GM19397 (cell line): ENCODE data around the gene DCST1.

ENCODE experiments used
- ATAC-seq: cut with Tn5 transposase; IDR thresholded peaks from one replicate; pipeline ENCODE4 v1.9.1; 2021; ENCODE audit warnings: mild to moderate bottlenecking, moderate library complexity; ENCODE audit not compliant: unreplicated experiment

Gene DCST1

DNA sequence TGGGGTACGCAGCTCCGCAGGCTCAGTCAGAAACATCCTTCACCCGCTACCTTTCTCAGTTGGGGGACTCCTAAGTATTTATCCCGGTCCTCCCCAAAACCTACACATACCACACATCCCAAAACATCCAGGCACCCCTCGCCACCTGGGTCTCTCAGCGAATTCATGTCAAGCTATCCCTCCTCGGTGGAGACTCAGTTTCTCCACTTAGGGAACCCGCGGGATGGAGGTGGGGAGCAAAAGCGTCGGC lies 32.3 kb upstream of the DCST1 start:
- no peak for ATAC-seq

DNA sequence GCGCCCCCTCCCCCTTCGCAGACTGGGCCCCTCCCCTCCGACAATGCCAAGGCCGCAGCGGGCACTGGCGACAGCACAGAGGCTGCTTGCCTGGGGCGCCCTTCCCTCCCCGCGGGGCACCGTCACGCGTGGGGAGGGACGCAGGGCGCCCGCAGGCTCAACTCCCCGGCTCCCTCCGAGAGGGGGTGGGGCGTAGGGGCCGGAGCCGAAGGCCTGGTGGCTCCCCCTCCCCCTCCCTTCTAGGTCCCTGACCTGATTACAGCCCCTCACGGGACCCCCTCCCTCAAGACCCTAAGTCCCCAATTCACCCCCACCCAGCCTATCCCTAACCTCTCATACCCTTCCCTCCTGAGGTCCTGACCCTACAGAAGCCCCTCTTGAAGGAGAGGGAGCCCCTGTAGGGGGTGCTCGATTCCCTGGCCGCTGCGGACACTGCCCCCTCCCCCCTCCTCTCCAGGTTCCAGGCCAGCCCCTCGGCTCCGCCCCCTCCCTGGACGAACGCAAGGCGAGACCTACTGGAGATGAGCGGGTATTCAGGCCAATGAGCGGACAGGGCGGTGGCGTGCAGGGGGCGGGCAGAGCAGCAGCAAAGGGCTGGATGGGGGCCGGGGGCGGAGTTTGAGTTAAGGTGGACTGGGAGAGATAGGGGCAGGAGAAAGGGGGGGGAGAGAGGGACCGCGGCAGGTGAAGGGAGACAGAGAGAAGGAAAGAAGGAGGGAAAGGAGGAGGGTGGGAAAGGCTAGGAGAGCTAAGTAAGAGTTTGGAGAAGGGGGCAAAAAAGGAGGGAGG lies 31.8 kb upstream of the DCST1 start:
- peak; percentile 48 for ATAC-seq

GRCh38 chr1:155002464-155003226 lies 31.0 kb upstream of the DCST1 start, which contains the start of gene ZBTB7B:
Gene ZBTB7B (plus strand): TSS chr1:155002802. CDS start chr1:155014661, 11,859 bp downstream.
- no peak for ATAC-seq

GRCh38 chr1:155003227-155003765 lies 30.3 kb upstream of the DCST1 start:
- ATAC-seq, result no peak

DNA sequence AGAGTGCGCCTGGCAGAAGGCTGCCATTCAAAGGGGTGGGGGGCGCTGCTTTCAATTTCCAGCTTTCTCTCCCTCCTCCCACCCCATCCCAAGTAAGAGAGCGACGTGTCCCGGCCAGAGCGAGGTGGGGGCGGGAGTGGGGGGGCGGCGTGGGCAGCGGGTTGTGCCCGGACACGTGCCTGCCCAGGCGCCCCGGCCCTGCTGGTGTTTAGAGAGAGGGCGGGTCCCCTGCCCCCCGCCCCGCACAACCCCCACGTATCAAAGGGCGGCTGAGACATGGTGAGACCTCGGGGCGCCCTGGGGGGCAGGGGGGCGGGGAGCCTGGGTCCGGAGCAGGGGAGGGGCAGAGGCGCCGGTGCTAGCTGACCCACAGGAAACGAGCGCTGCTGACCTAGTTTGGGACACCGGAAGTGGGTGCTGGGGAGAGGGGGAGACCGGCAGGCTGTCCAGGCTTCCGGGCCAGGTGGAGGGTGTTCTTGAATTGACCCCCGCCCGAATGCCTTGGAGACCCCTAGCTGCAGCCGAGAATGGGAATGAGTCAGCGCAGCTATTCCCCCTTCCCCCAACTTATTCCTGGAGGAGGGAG lies 29.8 kb upstream of the DCST1 start:
- ATAC-seq, result no peak

DNA sequence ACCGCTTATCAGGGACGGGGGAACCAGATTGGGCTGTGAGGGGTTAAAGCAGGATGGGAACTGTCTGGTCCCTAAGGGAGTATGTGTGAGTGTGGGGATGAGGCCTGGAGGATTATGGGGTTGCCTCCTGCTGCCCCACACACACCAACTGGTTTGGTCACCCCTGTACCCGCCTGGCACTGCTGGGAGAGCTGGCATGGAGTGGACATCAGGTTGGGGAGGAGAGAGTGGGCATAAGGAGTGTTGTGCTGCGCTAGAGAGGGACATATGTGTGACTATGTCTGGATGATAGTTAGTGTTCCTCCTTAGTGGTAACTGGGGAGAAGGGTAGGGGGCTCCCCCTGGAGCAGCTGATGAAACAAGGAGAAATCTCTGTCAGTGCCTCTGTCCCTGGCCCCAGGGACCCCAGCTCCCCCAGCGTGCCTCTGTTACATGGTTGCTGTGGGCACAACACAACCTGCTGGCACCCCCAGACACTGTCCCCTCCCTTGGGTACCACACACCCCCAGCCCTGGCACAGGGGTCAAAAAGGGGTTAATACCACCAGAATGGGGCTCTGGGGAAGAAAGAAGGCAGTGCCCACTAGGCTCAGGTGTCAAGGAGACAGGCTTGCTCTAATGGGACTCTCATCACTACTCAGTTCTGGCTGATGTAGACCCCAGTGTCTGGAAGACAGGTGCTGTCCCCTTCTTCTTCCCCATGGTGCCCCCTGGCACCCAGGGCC lies 29.1 kb upstream of the DCST1 start:
- no peak for ATAC-seq

DNA sequence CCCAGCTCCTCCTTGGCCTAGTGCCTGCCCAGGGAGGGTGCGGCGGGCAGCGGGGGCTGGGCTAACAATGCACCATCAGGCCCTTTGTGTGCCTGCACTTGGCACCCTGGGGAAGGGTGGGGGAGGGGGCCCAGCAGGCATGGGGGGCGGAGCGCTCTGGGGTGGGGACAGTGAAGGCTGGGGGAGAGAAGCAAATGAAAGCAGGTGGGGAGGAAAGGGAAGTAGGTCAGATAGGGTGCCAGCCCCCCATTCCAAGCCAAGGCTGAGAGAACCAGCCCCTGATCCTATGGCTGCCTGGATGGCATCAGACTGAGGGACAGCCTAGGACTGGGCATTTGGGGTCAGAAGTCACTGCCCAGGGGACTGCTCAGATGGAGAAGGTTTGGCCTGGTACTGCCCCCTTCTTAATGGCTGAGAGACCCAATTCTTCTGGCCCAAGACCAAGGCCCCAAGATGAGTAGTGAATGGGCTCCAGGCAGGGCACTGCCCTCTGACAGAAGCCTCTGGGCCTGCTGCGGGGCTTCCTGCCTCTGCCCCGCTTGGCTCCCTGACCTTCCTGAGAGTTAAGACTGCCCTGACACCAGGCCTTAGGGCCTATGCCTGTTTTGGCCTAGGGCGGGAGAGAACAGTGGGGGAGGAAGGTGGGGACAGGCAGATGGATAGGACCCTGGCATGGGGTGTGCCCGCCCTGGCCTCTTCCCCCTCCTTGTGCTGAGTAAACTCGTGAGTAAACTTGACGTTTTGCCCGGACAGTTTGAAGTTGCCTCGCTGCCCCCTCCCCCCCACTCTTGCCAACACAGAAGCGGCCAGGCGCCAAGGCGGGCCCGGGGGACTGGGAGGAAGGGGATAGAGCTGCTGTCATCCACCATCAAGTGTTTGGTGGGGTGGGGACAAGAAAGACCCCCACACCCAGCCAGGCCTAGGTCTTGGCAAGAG lies 28.3 kb upstream of the DCST1 start:
- ATAC-seq, result no peak

DNA sequence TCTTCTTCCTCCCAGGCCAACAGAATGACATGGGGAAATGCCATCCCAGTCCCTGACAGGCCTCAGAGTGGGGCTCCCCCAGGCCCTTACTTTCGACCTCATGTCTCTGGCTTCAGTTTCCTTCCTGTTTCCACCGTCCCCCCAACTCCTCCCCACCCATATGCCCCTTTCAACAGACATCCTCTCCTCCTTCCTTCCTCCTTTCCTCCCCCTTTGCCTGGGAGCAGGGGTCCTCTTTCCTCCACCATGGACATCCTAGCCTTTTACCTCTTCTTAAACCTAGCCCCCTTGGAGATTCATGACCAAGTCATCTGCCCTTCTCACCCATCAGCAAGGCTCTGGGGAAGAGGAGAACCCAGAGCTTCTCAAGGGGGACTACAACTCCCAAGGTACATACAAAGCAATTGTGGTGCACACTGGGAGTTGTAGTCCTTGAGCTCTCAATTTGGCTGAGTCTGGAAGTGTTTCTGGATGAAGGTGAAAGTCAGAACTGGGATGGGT lies 27.0 kb upstream of the DCST1 start:
- no peak for ATAC-seq

- ATAC-seq, result no peak
Observed at GRCh38 chr1:155007251-155007828, 26.3 kb upstream of the DCST1 start.

GRCh38 chr1:155008015-155008941 lies 25.3 kb upstream of the DCST1 start:
- ATAC-seq, result no peak

GRCh38 chr1:155009221-155009711 lies 24.4 kb upstream of the DCST1 start:
- no peak for ATAC-seq

DNA sequence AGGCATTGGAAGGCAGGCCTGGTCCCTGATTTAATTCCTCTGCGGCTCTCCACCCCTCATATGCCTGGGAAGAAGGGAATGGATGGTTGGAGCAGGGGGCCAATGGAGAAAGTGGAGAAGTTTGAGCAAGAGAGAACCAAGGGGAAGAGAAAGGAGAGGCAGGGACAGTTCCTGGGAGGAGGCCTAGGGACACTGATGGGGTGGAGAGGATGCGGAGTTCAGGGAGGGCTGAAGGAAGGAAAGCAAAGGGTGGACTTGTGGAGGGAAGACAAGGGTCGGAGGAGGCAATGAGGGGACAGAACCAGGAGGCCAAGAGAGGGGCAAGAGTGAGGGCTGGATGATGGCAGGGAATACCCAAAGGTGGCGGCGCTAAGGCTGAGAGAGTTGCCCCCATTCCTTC lies 23.9 kb upstream of the DCST1 start:
- no peak for ATAC-seq

GRCh38 chr1:155010211-155010918 lies 23.3 kb upstream of the DCST1 start:
- no peak for ATAC-seq

GRCh38 chr1:155011004-155011416 lies 22.6 kb upstream of the DCST1 start:
- no peak for ATAC-seq

GRCh38 chr1:155011437-155012025 lies 22.1 kb upstream of the DCST1 start:
- ATAC-seq, result no peak

- no peak for ATAC-seq
Observed at GRCh38 chr1:155012026-155012546, 21.5 kb upstream of the DCST1 start.
